ENCODE data around the gene EPB41L5.
"Not testable (repeated sequence)": the region's sequence is repeated elsewhere in the genome, so short reads cannot be mapped to it uniquely, and the experiment has no call there.

EPB41L5 gene

DNA sequence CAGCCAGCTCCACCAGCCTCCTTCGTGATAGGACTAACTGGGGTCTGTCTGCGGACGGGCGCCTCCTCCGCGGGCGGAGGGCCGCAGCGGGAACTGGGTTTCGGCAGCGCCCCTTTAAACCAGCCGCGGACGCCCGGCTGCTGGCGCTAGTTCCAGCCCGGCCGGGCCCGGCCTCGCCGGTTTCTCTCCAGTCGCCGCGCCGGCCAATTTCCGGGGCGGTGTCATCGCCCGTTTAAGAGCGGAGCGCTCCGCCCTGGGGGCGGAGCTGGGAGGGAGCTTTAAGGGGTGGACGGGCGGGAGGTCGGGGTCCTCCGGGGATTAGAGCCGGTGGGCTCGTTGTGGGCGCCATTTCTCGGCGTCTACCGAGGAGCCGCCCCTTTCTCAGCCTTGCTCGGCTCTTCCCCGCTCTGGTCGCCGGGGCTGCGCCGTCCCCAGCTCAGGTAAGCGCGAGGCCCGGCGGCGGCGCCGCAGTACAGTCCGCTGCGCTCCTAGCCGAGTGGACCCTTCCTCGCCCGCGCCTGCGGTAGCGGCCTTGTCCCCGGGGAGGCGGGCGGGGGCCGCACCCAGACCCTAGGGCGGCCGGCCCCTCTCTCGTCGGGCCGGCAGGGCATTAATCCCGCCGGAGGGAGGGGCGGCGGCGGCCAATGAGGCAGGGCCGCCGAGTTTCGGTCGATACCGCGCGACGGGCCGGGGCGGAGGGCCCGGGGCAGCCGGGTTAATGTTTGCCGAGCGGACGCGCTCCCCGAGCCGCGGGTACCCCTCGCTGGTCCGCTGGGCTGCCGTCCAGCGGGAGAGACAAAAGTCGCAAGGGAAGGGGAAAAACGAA, at the start of gene EPB41L5:
TSS of gene EPB41L5 (plus strand) at position 307 of the 826 bp plus-strand sequence. CDS start 6,008 bp downstream, outside the sequence.
- peak; percentile 95 for DNase-seq

DNA sequence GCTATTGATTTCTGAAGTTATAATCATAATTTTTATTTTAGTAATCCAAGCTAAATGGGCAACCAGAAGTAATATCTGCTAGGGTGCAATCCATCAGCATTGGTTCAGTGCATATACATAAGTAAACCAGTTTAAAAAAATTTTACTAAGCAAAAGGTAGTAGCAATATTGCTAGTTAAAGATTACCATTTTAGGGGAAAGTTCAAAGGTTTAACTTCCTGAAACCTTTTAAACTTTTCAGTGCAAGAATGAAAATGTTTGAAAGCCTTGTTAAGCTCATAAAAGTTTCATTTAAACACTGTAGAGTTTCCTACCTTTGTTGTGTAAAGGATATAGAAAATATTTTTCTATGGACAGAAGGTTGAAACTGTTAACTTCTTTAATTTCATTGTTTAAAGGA, 31.0 kb upstream of the EPB41L5 start:
- no peak for DNase-seq

DNA sequence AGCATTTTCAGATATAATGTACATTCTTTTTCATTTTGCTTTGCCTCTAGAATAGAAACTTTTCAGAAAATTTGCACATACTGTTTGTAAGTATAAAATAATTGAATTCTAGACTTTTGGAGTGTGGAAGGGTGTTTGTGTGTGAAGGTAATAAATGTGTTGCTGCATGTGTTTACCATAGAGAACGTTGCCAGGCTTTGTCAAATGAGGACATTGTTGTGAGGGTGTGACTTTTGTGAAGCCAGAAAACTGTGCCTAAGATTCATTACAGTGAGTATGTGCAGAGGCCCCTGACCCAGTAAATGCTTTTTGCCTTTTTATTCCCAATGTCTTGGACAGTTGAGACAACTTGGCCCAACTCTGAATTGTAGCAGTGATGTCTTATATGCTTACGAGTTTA, 30.4 kb upstream of the EPB41L5 start:
- no peak for DNase-seq

DNA sequence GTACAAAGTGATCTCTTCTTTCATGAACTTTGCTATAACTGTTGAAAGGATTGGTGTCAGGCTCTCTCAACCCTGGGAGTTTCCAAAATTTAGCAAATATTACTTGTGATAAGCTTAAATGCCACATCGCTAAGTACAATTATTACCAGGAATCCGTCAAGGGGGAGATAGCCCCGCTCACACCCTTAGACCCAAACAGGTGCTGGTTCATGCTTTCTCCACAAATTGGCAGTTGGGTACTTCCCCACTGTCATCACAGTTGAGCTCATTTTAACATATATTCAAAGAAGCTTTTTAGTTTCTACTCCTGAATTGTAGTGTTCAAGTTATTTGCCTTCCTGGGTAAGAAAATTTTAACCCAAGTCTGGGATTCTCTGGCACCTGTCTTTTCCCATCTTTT, 29.8 kb upstream of the EPB41L5 start:
- no peak for DNase-seq

DNA sequence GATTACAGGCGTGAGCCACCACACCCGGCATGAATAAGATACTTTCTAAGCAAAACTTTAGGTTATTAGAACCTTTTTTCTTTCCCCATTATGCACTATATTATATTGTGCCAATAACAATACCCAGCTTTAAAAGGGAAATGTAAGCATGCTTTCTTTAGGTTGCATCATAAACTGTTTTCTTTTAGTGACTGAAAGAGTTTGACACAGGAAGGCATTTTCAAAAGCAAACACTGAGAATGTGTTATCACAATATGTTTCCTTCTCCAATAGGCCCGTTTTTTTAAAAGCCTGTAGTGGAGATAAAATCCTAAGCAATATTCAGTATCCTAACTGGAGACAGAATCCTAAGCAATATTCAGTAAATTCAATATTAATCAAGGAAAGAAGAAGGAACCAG, 16.7 kb upstream of the EPB41L5 start:
- no peak for DNase-seq

DNA sequence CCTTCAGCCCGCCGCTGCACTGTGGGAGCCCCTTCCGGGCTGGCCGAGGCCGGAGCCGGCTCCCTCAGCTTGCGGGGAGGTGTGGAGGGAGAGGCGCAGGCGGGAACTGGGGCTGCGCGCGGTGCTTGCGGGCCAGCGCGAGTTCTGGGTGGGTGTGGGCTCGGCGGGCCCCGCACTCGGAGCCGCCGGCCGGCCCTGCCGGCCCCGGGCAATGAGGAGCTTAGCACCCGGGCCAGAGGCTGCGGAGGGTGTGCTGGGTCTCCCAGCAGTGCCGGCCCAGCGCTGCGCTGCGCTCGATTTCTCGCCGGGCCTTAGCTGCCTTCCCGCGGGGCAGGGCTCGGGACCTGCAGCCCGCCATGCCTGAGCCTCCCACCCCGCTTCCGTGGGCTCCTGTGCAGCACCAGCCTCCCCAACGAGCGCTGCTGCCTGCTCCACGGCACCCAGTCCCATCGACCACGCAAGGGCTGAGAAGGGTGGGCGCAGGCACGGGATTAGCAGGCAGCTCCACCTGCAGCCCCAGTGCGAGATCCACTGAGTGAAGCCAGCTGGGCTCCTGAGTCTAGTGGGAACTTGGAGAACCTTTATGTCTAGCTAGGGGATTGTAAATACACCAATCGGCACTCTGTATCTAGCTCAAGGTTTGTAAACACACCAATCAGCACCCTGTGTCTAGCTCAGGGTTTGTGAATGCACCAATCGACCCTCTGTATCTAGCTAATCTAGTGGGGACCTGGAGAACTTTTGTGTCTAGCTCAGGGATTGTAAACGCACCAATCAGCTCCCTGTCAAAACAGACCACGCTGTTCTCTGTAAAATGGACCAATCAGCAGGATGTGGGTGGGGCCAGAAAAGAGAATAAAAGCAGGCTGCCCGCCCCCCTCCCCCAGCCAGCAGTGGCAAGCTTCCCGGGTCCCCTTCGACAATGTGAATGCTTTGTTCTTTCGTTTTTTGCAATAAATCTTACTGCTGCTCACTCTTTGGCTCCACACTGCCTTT, 15.7 kb upstream of the EPB41L5 start:
- DNase-seq = not testable (repeated sequence)

DNA sequence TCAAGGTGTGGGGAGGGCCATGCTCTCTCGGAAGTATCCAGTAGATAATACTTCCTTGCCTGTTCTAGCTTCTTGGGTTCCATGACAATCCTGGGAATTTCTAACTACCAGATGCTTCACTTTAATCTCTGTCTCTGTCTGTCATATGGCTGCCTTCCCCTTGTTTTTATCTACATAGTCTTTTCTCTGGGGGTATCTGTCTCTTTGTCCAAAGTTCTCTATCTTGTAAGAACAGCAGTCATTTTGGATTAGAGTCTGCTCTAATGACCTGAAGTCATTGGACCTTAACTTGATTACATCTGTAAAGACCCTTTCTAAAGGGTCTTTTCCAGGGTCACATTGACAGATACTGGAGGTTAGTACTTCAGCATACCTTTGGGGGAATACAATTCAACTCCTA, 11.4 kb upstream of the EPB41L5 start:
- DNase-seq = no peak

DNA sequence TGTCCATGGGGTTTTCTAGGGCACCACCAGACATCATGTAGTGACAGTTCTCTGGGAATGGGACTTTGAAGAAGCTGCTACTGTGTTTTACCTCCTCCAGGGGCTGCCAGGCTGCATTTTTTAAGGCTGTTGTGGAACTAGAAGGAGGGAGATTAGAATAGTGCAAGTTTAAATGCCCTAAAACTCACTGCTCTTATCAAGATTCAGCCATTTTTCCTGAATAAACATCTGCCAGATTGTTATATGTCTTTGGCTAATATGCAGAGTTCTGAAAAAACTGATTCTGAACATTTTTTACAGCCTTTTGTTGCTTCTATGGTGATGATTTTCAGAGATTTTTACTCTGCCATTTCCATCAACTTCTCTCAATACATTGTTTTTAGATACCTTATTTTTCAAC, 8.6 kb upstream of the EPB41L5 start:
- DNase-seq = no peak

DNA sequence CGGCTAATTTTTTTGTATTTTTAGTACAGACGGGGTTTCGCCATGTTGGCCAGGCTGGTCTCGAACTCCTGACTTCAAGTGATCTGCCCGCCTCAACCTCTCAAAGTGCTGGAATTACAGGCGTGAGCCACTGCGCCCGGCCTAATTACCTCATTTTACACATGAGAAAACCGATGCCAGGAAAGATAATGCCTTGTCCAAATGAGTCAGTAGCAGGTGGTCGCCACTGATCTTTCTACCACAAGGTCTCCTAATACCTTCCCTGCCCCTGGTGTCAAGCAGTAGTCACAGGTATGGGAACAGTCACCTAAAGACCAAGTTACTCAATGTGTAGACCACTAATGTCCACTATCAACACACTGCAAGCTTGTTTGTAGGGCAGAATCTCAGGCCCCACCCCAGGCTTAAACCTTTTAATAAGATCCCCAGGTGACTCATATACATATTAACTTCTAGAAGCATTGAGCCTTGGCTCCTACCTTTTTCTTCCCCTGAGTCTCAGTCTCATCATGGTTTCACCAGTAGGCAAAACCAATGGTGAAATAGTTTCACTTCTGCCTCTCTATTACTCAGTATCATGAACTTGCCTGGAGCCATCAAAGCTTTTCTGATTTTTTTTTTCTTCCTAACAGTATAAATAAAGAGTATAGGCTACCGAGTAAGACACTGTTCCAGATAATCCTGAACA, 6.9 kb upstream of the EPB41L5 start:
- no peak for DNase-seq

DNA sequence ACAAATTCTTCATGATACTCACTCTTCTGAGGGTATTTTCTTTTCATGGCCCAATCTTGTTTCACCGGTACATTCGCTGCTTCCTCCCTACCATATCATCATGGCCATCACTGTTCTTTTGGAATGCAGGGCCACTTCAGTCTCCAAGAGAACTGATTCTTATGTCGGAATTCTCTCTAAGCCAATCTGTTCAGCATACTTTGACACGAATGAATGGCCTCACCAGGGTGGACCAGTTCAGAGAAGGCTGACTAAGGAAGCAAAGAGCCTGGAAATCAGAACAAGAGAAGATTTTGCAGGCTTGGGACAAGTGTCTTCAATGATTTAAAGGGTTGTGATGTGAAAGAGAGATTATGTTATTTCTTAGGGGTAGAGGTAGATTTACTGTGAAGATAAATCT, 5.0 kb upstream of the EPB41L5 start:
- no peak for DNase-seq

DNA sequence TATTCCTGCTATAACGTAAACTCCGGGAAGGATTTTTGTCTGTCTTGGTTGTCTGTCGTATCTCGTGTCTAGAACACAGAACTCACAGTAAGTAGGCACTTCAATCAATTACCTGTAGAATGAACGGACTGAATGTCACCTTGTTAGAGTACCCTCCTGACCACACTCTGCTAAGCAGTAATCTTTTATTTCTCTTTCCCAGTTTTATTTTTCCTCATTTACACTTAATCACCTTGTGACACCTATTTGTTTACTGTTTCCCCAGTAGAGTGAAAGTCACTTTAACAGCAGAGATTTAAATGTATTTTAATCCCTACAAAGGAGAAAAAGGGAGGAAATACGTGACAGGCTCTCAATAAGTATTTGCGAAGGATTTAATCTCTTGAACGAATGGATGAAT, 514 bp upstream of the EPB41L5 start:
- DNase-seq = no peak

DNA sequence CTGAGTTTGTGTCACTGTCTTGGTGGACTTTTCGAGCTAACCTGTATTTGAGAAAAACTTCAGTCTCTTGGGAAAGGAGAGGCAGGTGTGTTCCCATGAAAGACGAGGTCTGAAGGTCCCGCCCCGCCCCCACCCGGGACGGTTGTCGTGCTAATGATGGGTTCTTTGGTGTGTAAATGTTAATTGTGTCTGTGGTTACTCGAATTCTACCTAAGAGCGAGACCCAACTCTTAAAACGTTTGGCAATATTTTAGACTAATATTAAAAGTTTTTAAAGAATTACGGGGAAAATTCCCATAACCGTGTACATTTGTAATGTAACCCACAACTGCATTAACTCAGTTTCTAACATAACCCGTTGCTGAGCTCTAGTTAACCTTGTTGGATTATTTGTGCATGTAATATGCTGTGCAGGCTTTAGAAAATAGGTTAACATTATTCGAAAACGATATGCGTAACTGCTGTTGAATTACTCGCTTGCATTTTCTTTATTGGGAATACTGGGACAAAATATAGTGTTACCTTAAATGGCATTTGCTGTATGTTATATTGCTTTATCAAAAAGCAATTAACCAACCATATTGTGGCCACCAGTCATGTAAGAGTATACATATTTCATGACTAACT, 833 bp downstream of the EPB41L5 start:
- no peak for DNase-seq

DNA sequence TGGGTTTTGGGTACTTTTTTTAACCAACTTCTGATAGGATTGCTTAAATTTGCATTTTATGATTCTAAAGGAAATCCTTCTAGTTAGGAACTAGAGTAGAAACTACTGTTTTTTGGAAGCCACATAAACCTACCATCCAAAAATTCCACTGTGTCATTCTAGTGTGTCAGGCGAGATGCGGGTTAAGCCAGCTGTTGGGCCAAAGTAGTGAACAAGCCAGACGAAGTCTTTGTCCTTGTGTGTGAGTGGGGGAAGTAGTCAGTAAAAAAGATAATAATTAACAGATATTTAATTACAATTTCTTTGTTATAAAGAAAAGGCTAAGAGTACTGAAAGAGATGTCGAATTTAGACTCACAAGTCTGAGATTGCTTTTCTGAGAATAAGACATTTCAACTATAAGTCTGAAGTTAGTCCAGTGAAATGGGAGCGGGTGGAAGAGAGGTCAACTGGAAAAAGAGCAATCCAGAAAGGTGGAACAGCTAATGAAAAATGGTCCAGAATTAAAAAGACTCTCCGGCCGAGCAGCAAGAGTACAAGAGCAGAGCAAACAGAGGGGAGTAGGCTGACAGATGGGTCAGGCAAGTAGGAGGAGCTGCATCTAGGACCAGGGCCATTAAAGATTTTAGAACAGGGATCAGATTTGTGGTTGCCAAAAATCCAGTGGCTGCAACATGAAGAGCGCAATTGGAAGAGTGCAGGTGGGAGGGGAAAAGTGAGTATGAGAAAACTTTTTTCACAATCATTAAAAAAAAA, 1.5 kb downstream of the EPB41L5 start:
- no peak for DNase-seq

DNA sequence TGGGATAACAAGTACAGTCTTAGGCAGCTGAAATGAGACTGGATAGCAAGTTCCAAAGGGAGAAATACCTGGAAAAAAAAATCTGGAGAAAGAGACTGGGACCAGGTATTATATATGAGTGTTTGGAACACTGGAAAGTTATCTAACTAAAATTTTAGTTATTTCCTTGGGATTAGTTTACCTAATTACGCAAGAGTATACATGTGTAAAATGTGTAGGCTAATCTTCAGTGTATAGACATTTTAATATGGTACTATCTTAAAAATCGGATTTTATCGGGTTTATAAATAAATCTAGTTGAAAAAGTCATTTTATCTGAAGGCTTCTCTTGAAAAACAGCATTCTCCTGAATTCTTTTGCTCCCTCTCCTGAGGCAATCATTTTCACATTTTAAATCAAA, 3.9 kb downstream of the EPB41L5 start:
- DNase-seq = no peak

DNA sequence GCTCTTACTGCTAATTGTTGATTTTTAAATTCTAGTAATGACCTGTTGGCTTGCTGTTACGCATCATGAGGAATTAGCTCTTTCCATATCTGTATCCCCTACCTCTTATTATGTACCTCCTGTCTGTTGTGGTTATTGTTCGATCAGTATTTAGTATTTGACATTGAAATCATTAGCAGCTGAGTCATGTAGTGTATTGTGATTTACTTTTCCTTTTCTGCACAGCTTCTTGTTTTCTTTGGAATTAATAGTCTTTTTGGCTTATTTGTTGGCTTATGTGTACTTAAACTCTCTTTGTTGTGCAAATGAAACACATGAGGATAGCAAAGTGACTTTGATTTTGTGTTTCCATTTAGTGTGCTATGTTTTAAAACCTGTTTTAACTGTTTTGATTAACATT, 4.3 kb downstream of the EPB41L5 start:
- DNase-seq = no peak

DNA sequence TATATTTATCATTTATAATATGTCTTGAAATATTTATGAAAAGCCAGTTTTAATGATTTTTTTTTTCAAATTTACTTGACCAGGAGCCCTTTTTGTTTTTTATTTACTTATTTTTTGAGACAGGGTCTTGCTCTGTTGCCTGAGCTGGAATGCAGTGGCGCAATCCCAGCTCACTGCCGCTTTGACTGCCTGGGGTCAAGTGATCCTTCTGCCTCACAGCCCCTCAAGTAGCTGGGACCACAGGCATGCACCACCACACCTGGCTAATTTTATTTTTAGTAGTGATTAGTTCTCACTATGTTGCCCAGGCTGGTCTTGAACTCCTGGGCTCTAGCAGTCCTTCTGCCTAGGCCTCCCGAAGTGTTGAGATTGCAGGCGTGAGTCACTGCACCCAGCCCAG, 5.7 kb downstream of the EPB41L5 start:
- DNase-seq = no peak

DNA sequence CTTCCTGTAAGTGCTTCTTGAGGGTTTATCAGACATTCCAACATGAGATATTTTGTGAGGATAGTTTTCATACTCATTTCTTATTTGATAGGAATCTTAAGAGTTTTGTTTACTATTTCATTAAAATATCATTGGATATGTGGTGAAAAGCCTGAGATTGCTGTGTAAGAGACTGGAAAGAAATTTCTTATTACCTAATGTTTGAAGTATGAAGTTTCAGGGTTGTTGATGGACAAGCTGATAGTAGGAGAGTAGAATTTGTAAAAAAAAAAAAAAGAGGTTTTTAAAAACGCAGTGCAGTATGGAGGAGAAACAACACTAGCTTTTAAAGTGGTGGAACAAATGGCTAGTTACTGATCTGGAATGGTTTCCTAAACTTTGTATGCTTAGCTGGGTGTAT, 7.7 kb downstream of the EPB41L5 start:
- DNase-seq = no peak

DNA sequence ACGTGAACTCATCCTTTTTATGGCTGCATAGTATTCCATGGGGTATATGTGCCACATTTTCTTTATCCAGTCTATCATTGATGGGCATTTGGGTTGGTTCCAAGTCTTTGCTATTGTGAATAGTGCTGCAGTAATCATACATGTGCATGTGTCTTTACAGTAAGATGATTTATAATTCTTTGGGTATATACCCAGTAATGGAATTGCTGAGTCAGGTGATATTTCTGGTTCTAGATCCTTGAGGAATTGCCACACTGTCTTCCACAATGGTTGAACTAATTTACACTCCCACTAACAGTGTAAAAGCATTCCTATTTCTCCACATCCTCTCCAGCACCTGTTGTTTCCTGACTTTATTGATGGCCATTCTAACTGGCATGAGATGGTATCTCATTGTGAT, 9.6 kb downstream of the EPB41L5 start:
- DNase-seq = not testable (repeated sequence)

DNA sequence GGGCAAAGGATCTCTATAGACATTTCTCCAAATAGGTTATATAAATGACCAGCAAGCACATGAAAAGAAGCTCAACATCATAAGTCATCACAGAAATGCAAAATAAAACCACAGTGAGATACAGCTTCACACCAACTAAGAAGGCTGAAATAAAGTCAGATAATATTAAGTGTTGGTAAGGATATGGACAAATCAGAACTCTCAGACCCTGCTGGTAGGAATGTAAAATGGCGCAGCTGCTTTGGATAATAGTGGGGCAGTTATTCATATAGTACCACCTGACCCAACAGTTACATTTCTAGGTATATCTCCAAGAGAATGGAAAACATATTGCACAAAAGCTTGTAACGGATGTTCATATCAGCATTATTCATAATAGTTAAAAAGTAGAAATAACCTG, 14.0 kb downstream of the EPB41L5 start:
- no peak for DNase-seq

DNA sequence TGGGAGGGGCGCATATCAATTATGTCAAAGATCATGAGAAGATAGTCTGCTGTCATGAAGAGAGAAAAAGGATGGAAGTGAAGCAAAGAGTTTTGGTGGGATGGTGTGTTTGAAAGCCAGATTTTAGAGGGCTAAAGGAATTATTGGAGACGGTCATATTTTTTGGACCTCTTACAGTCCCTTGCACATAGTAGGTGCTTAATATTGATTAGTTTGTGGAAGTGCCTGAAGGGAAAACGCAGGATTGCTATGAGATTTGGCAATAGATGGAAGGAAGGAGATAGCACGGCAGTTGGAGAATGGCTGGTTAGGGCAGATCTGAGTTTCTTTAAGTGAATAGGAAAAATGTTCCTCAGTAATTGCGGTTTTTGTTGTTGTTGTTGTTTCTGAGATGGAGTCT, 15.9 kb downstream of the EPB41L5 start:
- DNase-seq = no peak

DNA sequence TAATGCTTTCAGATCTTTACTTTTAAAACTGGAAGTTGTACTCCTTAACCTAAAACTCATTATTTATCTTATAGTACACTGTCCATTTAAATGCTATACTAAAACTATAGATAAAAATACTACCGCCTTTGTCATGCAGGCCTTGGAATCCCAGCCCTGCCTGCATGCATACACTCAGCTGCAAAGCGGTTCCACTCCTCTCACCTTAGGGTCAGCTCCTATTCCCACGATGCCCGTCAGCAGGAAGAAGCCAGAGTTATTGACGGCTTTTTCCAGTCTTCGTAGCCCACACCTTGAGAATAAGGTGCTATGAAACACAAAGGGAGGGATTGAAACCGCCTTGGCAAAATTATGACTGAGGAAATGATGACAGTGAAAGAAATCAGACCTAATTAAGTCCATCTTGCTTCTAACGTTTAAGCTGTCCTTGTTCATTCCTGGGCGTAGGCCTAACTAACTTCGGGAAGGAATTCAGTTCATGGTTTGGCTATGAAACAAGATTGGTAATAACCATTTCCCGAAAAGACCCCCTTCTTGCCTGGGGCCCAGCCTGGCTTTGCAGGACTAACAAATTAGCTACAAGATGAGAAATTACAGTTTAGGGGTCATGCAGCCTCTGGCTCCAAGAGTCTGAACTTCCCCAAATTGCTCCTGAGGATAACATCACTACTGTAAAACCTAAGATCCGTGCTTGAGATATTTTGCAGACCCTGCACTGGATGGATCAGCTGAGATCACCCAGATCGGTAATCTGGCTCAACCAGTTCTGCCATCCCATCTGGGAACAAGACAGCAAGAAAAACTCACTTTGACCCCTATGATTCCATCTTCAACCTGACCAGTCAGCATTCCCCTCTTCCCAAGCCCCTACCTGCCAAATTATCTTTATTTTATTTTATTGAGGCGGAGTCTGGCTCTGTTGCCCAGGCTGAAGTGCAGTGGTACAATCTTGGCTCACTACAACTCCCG, 17.1 kb downstream of the EPB41L5 start:
- DNase-seq = no peak
